PC-3 (cell line): ENCODE measurements around the gene ADAMTS6. TPM values are rescaled to one million over a fixed set of nuclear protein-coding genes. Genes with fewer than 3 reads are reported as not detected.

Experiments
- ATAC-seq: fragments of 200-7000 bp; cut with Tn5 transposase; 2 replicates; pipeline ENCODE4 v1.9.1; 2020; ENCODE audit warnings: mild to moderate bottlenecking, moderate library complexity
- BruUV-seq: library from RNA; stranded (reverse); fragments of 400-500 nt; replicated peaks from 2 replicates; lab custom pipeline; 2021; lab: Mats Ljungman, UMichigan
- CTCF ChIA-PET: fragments of 300-600 bp; sonication (Branson Sonifier 250); formaldehyde crosslinking; loops from one replicate; lab custom pipeline; 2022; ENCODE audit warnings: antibody characterized with exemption; lab: Charles Lee
- POLR2A ChIA-PET: fragments of 300-600 bp; sonication (Branson Sonifier 250); formaldehyde crosslinking; loops from one replicate; lab custom pipeline; 2022; ENCODE audit warnings: antibody characterized with exemption; ENCODE audit not compliant: unreplicated experiment; lab: Charles Lee
- DNase-seq: peaks from one replicate; pipeline ENCODE4 v3.0.0-alpha.2; 2015
- H2AFZ ChIP-seq: fragments of 300-600 bp; sonication (generic); 2 replicates; pipeline ENCODE4 v1.6.0; 2016; ENCODE audit warnings: antibody characterized with exemption, low read length
- H3F3A ChIP-seq: fragments of 300-600 bp; sonication (generic); one replicate; pipeline ENCODE4 v1.6.0; 2017; ENCODE audit warnings: antibody characterized with exemption, low read length, control low read depth, mild to moderate bottlenecking; ENCODE audit not compliant: unreplicated experiment
- H3K27ac ChIP-seq: fragments of 300-600 bp; sonication (generic); 2 replicates; pipeline ENCODE4 v1.5.1; 2016; ENCODE audit warnings: mild to moderate bottlenecking, low read length
- H3K27me3 ChIP-seq: fragments of 300-600 bp; sonication (generic); 2 replicates; pipeline ENCODE4 v1.6.1; 2016; ENCODE audit warnings: low read length, mixed read lengths
- H3K36me3 ChIP-seq: fragments of 300-600 bp; sonication (generic); 2 replicates; pipeline ENCODE4 v1.6.1; 2016; ENCODE audit warnings: low read depth, mixed run types, low read length, mixed read lengths
- H3K4me1 ChIP-seq: fragments of 300-600 bp; sonication (generic); 2 replicates; pipeline ENCODE4 v1.5.1; 2016; ENCODE audit warnings: low read length; ENCODE audit not compliant: insufficient read depth
- H3K4me2 ChIP-seq: fragments of 300-600 bp; sonication (generic); 2 replicates; pipeline ENCODE4 v1.6.0; 2016; ENCODE audit warnings: low read length
- H3K4me3 ChIP-seq: fragments of 300-600 bp; sonication (generic); 2 replicates; pipeline ENCODE4 v1.5.1; 2016; ENCODE audit warnings: mild to moderate bottlenecking, low read length, mixed read lengths
- H3K79me2 ChIP-seq: fragments of 300-600 bp; sonication (generic); 2 replicates; pipeline ENCODE4 v1.6.1; 2017; ENCODE audit warnings: low read length, mixed read lengths
- H3K9ac ChIP-seq: fragments of 300-600 bp; sonication (generic); 2 replicates; pipeline ENCODE4 v1.6.0; 2016; ENCODE audit warnings: mild to moderate bottlenecking, low read length
- H3K9me2 ChIP-seq: fragments of 300-600 bp; sonication (generic); replicated peaks from 2 replicates; pipeline ENCODE4 v1.6.1; 2016; ENCODE audit warnings: mixed run types, low read length, mixed read lengths
- H3K9me3 ChIP-seq: fragments of 300-600 bp; sonication (generic); 2 replicates; pipeline ENCODE4 v1.6.1; 2016; ENCODE audit warnings: low read length, mixed read lengths
- H4K20me1 ChIP-seq: fragments of 300-600 bp; sonication (generic); 2 replicates; pipeline ENCODE4 v1.6.1; 2016; ENCODE audit warnings: low read length, mixed read lengths
- EZH2 ChIP-seq: fragments of 300-600 bp; sonication (generic); IDR thresholded peaks from one replicate; pipeline ENCODE4 v1.6.1; 2017; ENCODE audit warnings: antibody characterized with exemption, mild to moderate bottlenecking, low read length; ENCODE audit not compliant: unreplicated experiment
- EZH2phosphoT487 ChIP-seq: fragments of 300-600 bp; sonication (generic); IDR thresholded peaks from 2 replicates; pipeline ENCODE4 v1.6.1; 2018; ENCODE audit warnings: mild to moderate bottlenecking, antibody characterized with exemption, low read length, borderline replicate concordance
- intact Hi-C: fragments of 100-400 bp; cut with micrococcal nuclease; formaldehyde crosslinking; loops from 2 replicates; pipeline ENCODE4 v1.9.0; 2023
- total RNA-seq: library from RNA; depleted of rRNA; stranded (reverse); fragments of >200 nt; gene quantifications from 2 replicates; pipeline ENCODE4 v1.2.3, GENCODE V29; 2014
- TF ChIP-seq, protein P1 (sequence below): fragments of 300-600 bp; sonication (generic); conservative IDR thresholded peaks from 2 replicates; pipeline ENCODE4 v1.5.1; 2017; ENCODE audit warnings: antibody characterized with exemption, low read depth, mild to moderate bottlenecking, low read length

The ADAMTS6 gene
- total RNA-seq, 1 experiment from 2014 or later = 1.7 TPM

GRCh38 chr5:65149827-65150226 lies 331.9 kb downstream of the ADAMTS6 start:
- Histone ChIP-seq H3F3A (no peaks in the 10 kb centered on the region), H3K36me3 (no peaks in the 10 kb centered on the region), H4K20me1 (no peaks in the 10 kb centered on the region), H3K9me3 (no peaks in the 10 kb centered on the region), H3K9me2 (no peaks in the 10 kb centered on the region), H3K9ac (no peak overlapping the region), H3K79me2 (no peaks in the 10 kb centered on the region), H3K4me2 (no peak overlapping the region), H3K27ac (no peak overlapping the region), H3K4me1 (peaks cover 13% of the 10 kb centered on the region), H3K4me3 (no peak overlapping the region), H2AFZ (no peak overlapping the region), H3K27me3 (no peaks in the 10 kb centered on the region)
- ChIA-PET CTCF (no interaction called here), POLR2A (no interaction called here)
- TF ChIP-seq, protein P1, sequence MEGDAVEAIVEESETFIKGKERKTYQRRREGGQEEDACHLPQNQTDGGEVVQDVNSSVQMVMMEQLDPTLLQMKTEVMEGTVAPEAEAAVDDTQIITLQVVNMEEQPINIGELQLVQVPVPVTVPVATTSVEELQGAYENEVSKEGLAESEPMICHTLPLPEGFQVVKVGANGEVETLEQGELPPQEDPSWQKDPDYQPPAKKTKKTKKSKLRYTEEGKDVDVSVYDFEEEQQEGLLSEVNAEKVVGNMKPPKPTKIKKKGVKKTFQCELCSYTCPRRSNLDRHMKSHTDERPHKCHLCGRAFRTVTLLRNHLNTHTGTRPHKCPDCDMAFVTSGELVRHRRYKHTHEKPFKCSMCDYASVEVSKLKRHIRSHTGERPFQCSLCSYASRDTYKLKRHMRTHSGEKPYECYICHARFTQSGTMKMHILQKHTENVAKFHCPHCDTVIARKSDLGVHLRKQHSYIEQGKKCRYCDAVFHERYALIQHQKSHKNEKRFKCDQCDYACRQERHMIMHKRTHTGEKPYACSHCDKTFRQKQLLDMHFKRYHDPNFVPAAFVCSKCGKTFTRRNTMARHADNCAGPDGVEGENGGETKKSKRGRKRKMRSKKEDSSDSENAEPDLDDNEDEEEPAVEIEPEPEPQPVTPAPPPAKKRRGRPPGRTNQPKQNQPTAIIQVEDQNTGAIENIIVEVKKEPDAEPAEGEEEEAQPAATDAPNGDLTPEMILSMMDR = no peak
- TF ChIP-seq EZH2 (no peak), EZH2phosphoT487 (no peak)
- no TSS peak for BruUV-seq
- ATAC-seq (no peak), DNase-seq (no peak)
- intact Hi-C loops = no loop called here

GRCh38 chr5:65144136-65144871 lies 337.4 kb downstream of the ADAMTS6 start:
- no TSS peak for BruUV-seq
- H3K27ac ChIP-seq = no peak overlapping the region
- H3K9me2 ChIP-seq = no peaks in the 10 kb centered on the region
- ATAC-seq = no peak
- H3K9me3 ChIP-seq = no peaks in the 10 kb centered on the region
- H3K4me1 ChIP-seq = peaks cover 9% of the 10 kb centered on the region; the same call in 1 of the 2 replicates
- ChIA-PET POLR2A (no interaction called here), CTCF (no interaction called here)
- DNase-seq = no peak
- H4K20me1 ChIP-seq = no peaks in the 10 kb centered on the region
- intact Hi-C loops = no loop called here
- no peaks in the 10 kb centered on the region for H3K36me3 ChIP-seq
- no peak overlapping the region for H3K9ac ChIP-seq
- H3K4me2 ChIP-seq = no peak overlapping the region
- H3F3A ChIP-seq = no peaks in the 10 kb centered on the region
- H2AFZ ChIP-seq = no peak overlapping the region
- no peak overlapping the region for H3K4me3 ChIP-seq
- H3K79me2 ChIP-seq = no peaks in the 10 kb centered on the region
- TF ChIP-seq, protein P1 = no peak
- TF ChIP-seq EZH2phosphoT487 (no peak), EZH2 (no peak)
- no peaks in the 10 kb centered on the region for H3K27me3 ChIP-seq

DNA sequence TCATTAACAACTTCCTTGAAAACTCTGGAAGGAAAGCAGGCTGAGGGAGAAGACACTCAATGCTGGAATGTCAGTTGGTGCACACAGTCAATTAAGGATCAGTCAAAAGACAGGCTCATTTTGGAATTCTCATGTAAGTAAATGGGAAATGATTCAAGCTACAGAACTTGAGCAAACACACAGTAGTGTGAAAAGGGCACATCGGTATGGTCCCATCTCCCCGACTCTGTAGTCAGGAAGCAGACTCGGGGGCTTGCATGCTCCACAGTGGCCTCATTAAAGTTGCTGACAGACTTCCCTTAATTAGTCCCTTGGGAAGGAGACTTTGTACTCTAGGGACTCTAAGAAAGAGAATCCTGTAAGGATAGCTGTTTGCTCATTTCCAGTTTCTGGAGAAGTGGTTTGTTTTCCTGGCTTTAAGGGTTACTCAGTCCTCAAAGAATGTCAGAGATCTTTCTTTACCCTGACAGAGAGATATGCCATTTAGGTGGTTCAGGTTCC lies 339.2 kb downstream of the ADAMTS6 start:
- peak; percentile 37 for DNase-seq
- POLR2A ChIA-PET = no interaction called here

More for the DNA sequence above, 339.2 kb downstream of the ADAMTS6 start:
- Histone ChIP-seq H3F3A (no peaks in the 10 kb centered on the region), H3K4me1 (peaks cover 9% of the 10 kb centered on the region; the same call in 1 of the 2 replicates), H3K4me3 (peak overlapping the region; percentile 23; the same call in 1 of the 2 replicates), H4K20me1 (no peaks in the 10 kb centered on the region), H2AFZ (peak overlapping the region; percentile 75), H3K4me2 (peak overlapping the region; percentile 64), H3K36me3 (no peaks in the 10 kb centered on the region), H3K79me2 (no peaks in the 10 kb centered on the region), H3K9ac (no peak overlapping the region), H3K9me3 (no peaks in the 10 kb centered on the region), H3K27ac (0 out of 2 replicates have a peak overlapping the region, but pooled peaks have one; percentile 13), H3K27me3 (no peaks in the 10 kb centered on the region), H3K9me2 (no peaks in the 10 kb centered on the region)
- CTCF ChIA-PET = no interaction called here
- BruUV-seq = no TSS peak
- no peak for TF ChIP-seq EZH2phosphoT487
- no peak for TF ChIP-seq EZH2
- TF ChIP-seq, protein P1 = no peak
- intact Hi-C loops = no loop called here
- ATAC-seq = peak; percentile 67
